ENCODE measurements around the gene FLG2.
"Not testable (repeated sequence)": the region's sequence is repeated elsewhere in the genome, so short reads cannot be mapped to it uniquely, and the experiment has no call there.

DNA sequence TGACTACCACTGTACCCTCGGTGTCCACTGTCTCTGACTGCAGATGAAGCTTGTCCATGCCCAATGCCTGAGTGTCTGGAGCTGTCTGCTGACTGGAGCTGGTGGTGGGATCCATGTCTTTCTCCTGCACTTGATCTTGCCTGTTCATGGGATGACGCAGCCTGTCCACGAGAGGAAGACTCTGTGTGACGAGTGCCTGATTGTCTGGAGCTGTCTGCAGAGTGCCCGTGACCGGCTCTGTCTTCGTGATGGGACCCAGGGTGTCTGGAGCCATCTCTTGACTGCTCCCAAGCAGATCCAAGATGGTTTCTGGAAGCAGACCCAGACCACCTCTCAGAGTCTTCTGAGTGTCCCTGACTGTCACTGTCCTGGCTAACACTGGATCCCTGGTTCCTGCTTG is 51.0 kb downstream of the FLG2 start:
- not testable (repeated sequence) for TF ChIP-seq POLR2A, EP300, POLR2AphosphoS5 (IDR thresholded peaks at IDR 0.05)
- TF ChIP-seq, protein P1, sequence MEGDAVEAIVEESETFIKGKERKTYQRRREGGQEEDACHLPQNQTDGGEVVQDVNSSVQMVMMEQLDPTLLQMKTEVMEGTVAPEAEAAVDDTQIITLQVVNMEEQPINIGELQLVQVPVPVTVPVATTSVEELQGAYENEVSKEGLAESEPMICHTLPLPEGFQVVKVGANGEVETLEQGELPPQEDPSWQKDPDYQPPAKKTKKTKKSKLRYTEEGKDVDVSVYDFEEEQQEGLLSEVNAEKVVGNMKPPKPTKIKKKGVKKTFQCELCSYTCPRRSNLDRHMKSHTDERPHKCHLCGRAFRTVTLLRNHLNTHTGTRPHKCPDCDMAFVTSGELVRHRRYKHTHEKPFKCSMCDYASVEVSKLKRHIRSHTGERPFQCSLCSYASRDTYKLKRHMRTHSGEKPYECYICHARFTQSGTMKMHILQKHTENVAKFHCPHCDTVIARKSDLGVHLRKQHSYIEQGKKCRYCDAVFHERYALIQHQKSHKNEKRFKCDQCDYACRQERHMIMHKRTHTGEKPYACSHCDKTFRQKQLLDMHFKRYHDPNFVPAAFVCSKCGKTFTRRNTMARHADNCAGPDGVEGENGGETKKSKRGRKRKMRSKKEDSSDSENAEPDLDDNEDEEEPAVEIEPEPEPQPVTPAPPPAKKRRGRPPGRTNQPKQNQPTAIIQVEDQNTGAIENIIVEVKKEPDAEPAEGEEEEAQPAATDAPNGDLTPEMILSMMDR (IDR thresholded peaks at IDR 0.05), result not testable (repeated sequence)

All from upper lobe of left lung (tissue), 4 donors.